Activated B cell treated with CpG ODN at 0.5 μM for 24 hours (primary cell): ENCODE measurements around the gene ZBTB5. TPM values are rescaled to one million over a fixed set of nuclear protein-coding genes. Genes with fewer than 3 reads are reported as not detected.

Experiments used
- ATAC-seq: fragments of 200-7000 bp; cut with Tn5 transposase; one replicate; pipeline ENCODE4 v1.10.0; 2021; ENCODE audit warnings: low read depth, mild to moderate bottlenecking, moderate library complexity
- CTCF ChIA-PET: fragments of 350-600 bp; sonication (Branson Sonifier 250); formaldehyde crosslinking; loops from one replicate; lab custom pipeline; 2021; ENCODE audit warnings: antibody characterized with exemption; lab: Charles Lee
- POLR2A ChIA-PET: fragments of 350-600 bp; sonication (Branson Sonifier 250); formaldehyde crosslinking; loops from one replicate; lab custom pipeline; 2021; ENCODE audit warnings: antibody characterized with exemption; lab: Charles Lee
- DNase-seq: peaks from one replicate; pipeline ENCODE4 v3.0.0; 2022
- H3K27ac Mint-ChIP-seq: one replicate; pipeline ENCODE4 v1.8.0; 2020; ENCODE audit warnings: mixed read lengths
- H3K27me3 Mint-ChIP-seq: one replicate; pipeline ENCODE4 v1.8.0; 2021; ENCODE audit warnings: mixed read lengths
- H3K36me3 Mint-ChIP-seq: one replicate; pipeline ENCODE4 v1.8.0; 2021; ENCODE audit warnings: low read depth, mixed read lengths
- H3K4me1 Mint-ChIP-seq: one replicate; pipeline ENCODE4 v1.8.0; 2021; ENCODE audit warnings: mixed read lengths
- H3K4me3 Mint-ChIP-seq: one replicate; pipeline ENCODE4 v1.8.0; 2020; ENCODE audit warnings: mild to moderate bottlenecking, mixed read lengths
- H3K9me3 Mint-ChIP-seq: one replicate; pipeline ENCODE4 v1.8.0; 2020; ENCODE audit warnings: mixed read lengths
- CTCF ChIP-seq: fragments of 200-600 bp; IDR thresholded peaks from one replicate; pipeline ENCODE4 v1.8.0; 2022; ENCODE audit warnings: antibody characterized with exemption, mild to moderate bottlenecking
- intact Hi-C: fragments of 100-400 bp; cut with micrococcal nuclease; formaldehyde crosslinking; loops from one replicate; pipeline ENCODE4 v1.15.1; 2024
- total RNA-seq: library from RNA; stranded (reverse); gene quantifications from 2 replicates; pipeline ENCODE4 v1.2.3, GENCODE V29; 2022

ZBTB5 gene
- total RNA-seq, 1 donor from 2014 or later = 28.1 TPM

- Mint-ChIP-seq H3K4me1 (peaks cover 10% of the 10 kb centered on the region), H3K27ac (no peak overlapping the region), H3K9me3 (no peaks in the 10 kb centered on the region), H3K4me3 (no peak overlapping the region), H3K36me3 (peaks cover 55% of the 10 kb centered on the region), H3K27me3 (no peaks in the 10 kb centered on the region)
- ATAC-seq (no peak), DNase-seq (no peak)
- ChIA-PET CTCF (no interaction called here), POLR2A (no interaction called here)
- intact Hi-C loops = no loop called here
- TF ChIP-seq CTCF = no peak
Measured at GRCh38 chr9:37446401-37446800, 18.8 kb downstream of the ZBTB5 start.

- CTCF ChIA-PET = no interaction called here
- ATAC-seq = no peak
- no peak for TF ChIP-seq CTCF
- H3K4me3 Mint-ChIP-seq = no peak overlapping the region
- H3K36me3 Mint-ChIP-seq = peaks cover 57% of the 10 kb centered on the region
- H3K27ac Mint-ChIP-seq = no peak overlapping the region
- H3K4me1 Mint-ChIP-seq = peaks cover 10% of the 10 kb centered on the region
- DNase-seq = no peak
- H3K27me3 Mint-ChIP-seq = no peaks in the 10 kb centered on the region
- POLR2A ChIA-PET = interaction anchor here (0.6 kb wide), 1 partner anchor 61 kb away, joined by 5 read pairs; no protein-coding TSS in a partner anchor
- intact Hi-C loops = no loop called here
- no peaks in the 10 kb centered on the region for H3K9me3 Mint-ChIP-seq
Measured at GRCh38 chr9:37445832-37446231, 19.4 kb downstream of the ZBTB5 start.

GRCh38 chr9:37444890-37445289 lies 20.4 kb downstream of the ZBTB5 start:
- ChIA-PET CTCF (no interaction called here), POLR2A (interaction anchor here (0.9 to 1.1 kb wide), 2 partner anchors 11 to 21 kb away, joined by 3 to 4 read pairs; partner anchors contain the start of gene ZBTB5)
- DNase-seq (no peak), ATAC-seq (no peak)
- intact Hi-C loops = no loop called here
- Mint-ChIP-seq H3K4me3 (no peak overlapping the region), H3K27ac (no peak overlapping the region), H3K9me3 (no peaks in the 10 kb centered on the region), H3K4me1 (peaks cover 7% of the 10 kb centered on the region), H3K36me3 (peaks cover 61% of the 10 kb centered on the region), H3K27me3 (no peaks in the 10 kb centered on the region)
- TF ChIP-seq CTCF = no peak

- DNase-seq = no peak
- ChIA-PET POLR2A (interaction anchor here (0.7 to 1.1 kb wide), 2 partner anchors 22 to 116 kb away, joined by 3 read pairs; partner anchors contain the start of gene ZBTB5), CTCF (no interaction called here)
- Mint-ChIP-seq H3K4me1 (peaks cover 5% of the 10 kb centered on the region), H3K9me3 (no peaks in the 10 kb centered on the region), H3K4me3 (no peak overlapping the region), H3K27me3 (no peaks in the 10 kb centered on the region), H3K36me3 (peaks cover 66% of the 10 kb centered on the region), H3K27ac (no peak overlapping the region)
- ATAC-seq = no peak
- intact Hi-C loops = no loop called here
- no peak for TF ChIP-seq CTCF
Measured at GRCh38 chr9:37443566-37443965, 21.7 kb downstream of the ZBTB5 start.

GRCh38 chr9:37442556-37442955 lies 22.7 kb downstream of the ZBTB5 start:
- ATAC-seq (no peak), DNase-seq (no peak)
- ChIA-PET POLR2A (interaction anchor here (0.8 kb wide), 1 partner anchor 12 kb away, joined by 3 read pairs; no protein-coding TSS in a partner anchor), CTCF (no interaction called here)
- Mint-ChIP-seq H3K4me3 (no peak overlapping the region), H3K4me1 (peaks cover 5% of the 10 kb centered on the region), H3K9me3 (no peaks in the 10 kb centered on the region), H3K36me3 (peaks cover 72% of the 10 kb centered on the region), H3K27ac (no peak overlapping the region), H3K27me3 (no peaks in the 10 kb centered on the region)
- intact Hi-C loops = no loop called here
- TF ChIP-seq CTCF = no peak
